Measurements from ENCODE around the gene MAPK11. TPM values are rescaled to one million over a fixed set of nuclear protein-coding genes. Genes with fewer than 3 reads are reported as not detected.

MAPK11 gene
- polyA plus RNA-seq, 1 donor (not counting 4 experiments of a cell fraction or from before 2014, with no cell fraction given), result 4.6 TPM

DNA sequence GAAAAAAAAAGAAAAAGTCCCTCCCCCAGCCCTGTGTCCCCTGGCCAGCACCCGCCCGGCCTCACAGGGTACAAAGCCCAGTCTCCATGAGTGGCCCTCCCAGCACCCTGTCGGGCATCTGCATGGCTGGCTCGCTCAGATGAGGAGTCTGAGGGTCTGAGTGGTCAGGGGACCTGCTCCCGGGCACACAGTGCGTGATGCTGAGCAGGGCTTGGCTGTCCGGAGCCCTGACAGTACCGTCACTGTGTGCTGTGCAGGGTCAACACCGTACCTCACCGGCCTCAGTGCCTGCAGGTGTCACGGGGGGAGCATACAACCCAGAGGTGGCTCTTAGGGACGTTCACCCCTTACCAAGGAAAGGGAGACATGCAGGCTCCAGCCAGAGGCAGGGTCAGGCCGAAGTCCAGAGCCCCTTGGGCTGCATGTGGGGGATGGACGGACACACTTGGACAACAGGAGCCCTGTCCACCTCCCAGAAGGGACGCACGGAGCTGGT is 40.8 kb upstream of the MAPK11 start:
- no peak for TF ChIP-seq EZH2 (IDR thresholded peaks at IDR 0.05; ENCODE audit: low read length)
- TF ChIP-seq, protein P1, sequence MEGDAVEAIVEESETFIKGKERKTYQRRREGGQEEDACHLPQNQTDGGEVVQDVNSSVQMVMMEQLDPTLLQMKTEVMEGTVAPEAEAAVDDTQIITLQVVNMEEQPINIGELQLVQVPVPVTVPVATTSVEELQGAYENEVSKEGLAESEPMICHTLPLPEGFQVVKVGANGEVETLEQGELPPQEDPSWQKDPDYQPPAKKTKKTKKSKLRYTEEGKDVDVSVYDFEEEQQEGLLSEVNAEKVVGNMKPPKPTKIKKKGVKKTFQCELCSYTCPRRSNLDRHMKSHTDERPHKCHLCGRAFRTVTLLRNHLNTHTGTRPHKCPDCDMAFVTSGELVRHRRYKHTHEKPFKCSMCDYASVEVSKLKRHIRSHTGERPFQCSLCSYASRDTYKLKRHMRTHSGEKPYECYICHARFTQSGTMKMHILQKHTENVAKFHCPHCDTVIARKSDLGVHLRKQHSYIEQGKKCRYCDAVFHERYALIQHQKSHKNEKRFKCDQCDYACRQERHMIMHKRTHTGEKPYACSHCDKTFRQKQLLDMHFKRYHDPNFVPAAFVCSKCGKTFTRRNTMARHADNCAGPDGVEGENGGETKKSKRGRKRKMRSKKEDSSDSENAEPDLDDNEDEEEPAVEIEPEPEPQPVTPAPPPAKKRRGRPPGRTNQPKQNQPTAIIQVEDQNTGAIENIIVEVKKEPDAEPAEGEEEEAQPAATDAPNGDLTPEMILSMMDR (optimal IDR thresholded peaks at IDR 0.05 in 1 of 3, IDR thresholded peaks at IDR 0.05 in 1 of 3, conservative IDR thresholded peaks at IDR 0.05 in 1 of 3; ENCODE audit: extremely low read depth in 1 of 3, insufficient read depth in 2 of 3, low read length in 3 of 3), result no peak
- DNase-seq (ENCODE audit: low read depth, low spot score) (no peak), FAIRE-seq (no peak)
- H3K9me3 ChIP-seq (ENCODE audit: control insufficient read depth, low read depth, low read length), result no peaks in the 10 kb centered on the region
- dilution Hi-C loops (cut with MboI; ENCODE audit: extremely low pct_ligation_motif_present, low sequenced_read_pairs), result no loop called here
- H3K4me1 ChIP-seq (ENCODE audit: control insufficient read depth, extremely low read depth, insufficient read depth, low read length), result peaks cover 2% of the 10 kb centered on the region
- no peak overlapping the region for H3K4me3 ChIP-seq (ENCODE audit: control insufficient read depth in 2 of 3, extremely low read depth in 1 of 3, insufficient read depth in 2 of 3, low read depth in 1 of 3, low read length in 3 of 3)
- H3K27ac ChIP-seq (ENCODE audit: control insufficient read depth, insufficient read depth, low read length), result no peak overlapping the region
- no peak overlapping the region for H2AFZ ChIP-seq (ENCODE audit: control insufficient read depth, low read length)
- H3K36me3 ChIP-seq (ENCODE audit: control insufficient read depth in 2 of 2, extremely low read depth in 1 of 2, insufficient read depth in 2 of 2, low read length in 2 of 2), result no peaks in the 10 kb centered on the region
- no peak overlapping the region for H3K9ac ChIP-seq (ENCODE audit: control insufficient read depth, extremely low read depth, insufficient read depth, low read length)
- H4K20me1 ChIP-seq (ENCODE audit: control insufficient read depth, extremely low read depth, insufficient read depth, low read length), result no peaks in the 10 kb centered on the region
- peaks cover 8% of the 10 kb centered on the region for H3K79me2 ChIP-seq (ENCODE audit: control insufficient read depth, insufficient read depth, low read length)
- H3K27me3 ChIP-seq (ENCODE audit: control insufficient read depth, extremely low read depth, insufficient read depth, low read length), result peaks cover 13% of the 10 kb centered on the region
- H3K4me2 ChIP-seq (ENCODE audit: control insufficient read depth, extremely low read depth, insufficient read depth, low read depth, low read length), result no peak overlapping the region
- no peaks in the 10 kb centered on the region for H3K9me1 ChIP-seq (ENCODE audit: control insufficient read depth, extremely low read depth, insufficient read depth, low read length)

DNA sequence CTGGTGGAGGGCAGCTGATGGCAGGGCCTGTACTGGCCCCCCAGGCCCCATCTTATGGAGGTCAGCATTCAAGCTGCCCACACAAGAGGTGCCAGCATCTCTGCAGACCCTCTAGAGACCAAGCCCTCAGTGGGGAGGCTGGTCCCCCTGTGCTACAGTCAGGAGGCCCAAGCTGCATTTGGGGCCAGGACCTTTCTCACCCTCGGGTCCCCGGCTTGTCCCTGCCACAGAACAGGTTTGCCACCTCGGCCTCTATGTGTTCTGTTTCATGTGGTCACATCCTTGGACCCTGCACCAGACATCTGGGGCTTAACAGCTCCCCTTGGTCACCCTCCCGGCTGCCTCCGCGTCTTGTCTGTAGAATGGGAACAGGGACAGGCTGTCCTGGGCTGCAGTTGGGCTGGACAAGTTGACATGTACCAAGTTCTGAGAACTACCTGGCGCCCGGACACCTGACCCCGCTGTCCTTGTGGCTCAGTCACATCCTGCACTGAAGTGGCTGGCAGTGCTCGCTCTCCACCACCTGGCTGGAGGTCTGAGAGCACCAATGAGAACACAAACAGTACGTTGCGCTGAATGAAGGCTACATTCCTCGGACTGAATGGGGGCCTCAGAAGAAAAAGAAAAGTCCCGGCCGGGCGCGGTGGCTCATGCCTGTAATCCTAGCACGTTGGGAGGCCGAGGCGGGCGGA is 40.0 kb upstream of the MAPK11 start:
- peaks cover 6% of the 10 kb centered on the region for H3K4me1 ChIP-seq (ENCODE audit: control insufficient read depth, extremely low read depth, insufficient read depth, low read length)
- no peak overlapping the region for H3K4me3 ChIP-seq (ENCODE audit: control insufficient read depth in 2 of 3, extremely low read depth in 1 of 3, insufficient read depth in 2 of 3, low read depth in 1 of 3, low read length in 3 of 3)
- H4K20me1 ChIP-seq (ENCODE audit: control insufficient read depth, extremely low read depth, insufficient read depth, low read length), result no peaks in the 10 kb centered on the region
- H2AFZ ChIP-seq (ENCODE audit: control insufficient read depth, low read length), result no peak overlapping the region
- TF ChIP-seq, protein P1 (optimal IDR thresholded peaks at IDR 0.05 in 1 of 3, IDR thresholded peaks at IDR 0.05 in 1 of 3, conservative IDR thresholded peaks at IDR 0.05 in 1 of 3; ENCODE audit: extremely low read depth in 1 of 3, insufficient read depth in 2 of 3, low read length in 3 of 3), result no peak
- TF ChIP-seq EZH2 (IDR thresholded peaks at IDR 0.05; ENCODE audit: low read length), result no peak
- H3K27ac ChIP-seq (ENCODE audit: control insufficient read depth, insufficient read depth, low read length), result no peak overlapping the region
- H3K4me2 ChIP-seq (ENCODE audit: control insufficient read depth, extremely low read depth, insufficient read depth, low read depth, low read length), result no peak overlapping the region
- no peaks in the 10 kb centered on the region for H3K36me3 ChIP-seq (ENCODE audit: control insufficient read depth in 2 of 2, extremely low read depth in 1 of 2, insufficient read depth in 2 of 2, low read length in 2 of 2)
- no peaks in the 10 kb centered on the region for H3K9me3 ChIP-seq (ENCODE audit: control insufficient read depth, low read depth, low read length)
- no peaks in the 10 kb centered on the region for H3K9me1 ChIP-seq (ENCODE audit: control insufficient read depth, extremely low read depth, insufficient read depth, low read length)
- DNase-seq (ENCODE audit: low read depth, low spot score), result no peak
- dilution Hi-C loops (cut with MboI; ENCODE audit: extremely low pct_ligation_motif_present, low sequenced_read_pairs), result no loop called here
- H3K9ac ChIP-seq (ENCODE audit: control insufficient read depth, extremely low read depth, insufficient read depth, low read length), result no peak overlapping the region
- peaks cover 12% of the 10 kb centered on the region for H3K27me3 ChIP-seq (ENCODE audit: control insufficient read depth, extremely low read depth, insufficient read depth, low read length)
- FAIRE-seq, result no peak
- H3K79me2 ChIP-seq (ENCODE audit: control insufficient read depth, insufficient read depth, low read length), result peaks cover 12% of the 10 kb centered on the region

All from keratinocyte (primary cell).